Ascending aorta (tissue), 2 donors: ENCODE data around the gene ARHGAP20. TPM values are rescaled to one million over a fixed set of nuclear protein-coding genes. Genes with fewer than 3 reads are reported as not detected.

Source experiments
- DNase-seq, 2 donors: peaks; one replicate each; pipeline ENCODE4 v3.0.0-alpha.2; 2019; ENCODE audit warnings: low spot score in 2 of 2
- H3K27ac ChIP-seq, 2 donors: fragments of 200-600 bp; sonication (generic); one replicate each; pipeline ENCODE4 v1.5.1; 2016 to 2017; ENCODE audit warnings: mild to moderate bottlenecking in 1 of 2
- H3K27me3 ChIP-seq: fragments of 200-600 bp; sonication (generic); one replicate; pipeline ENCODE4 v1.5.1; 2017
- H3K36me3 ChIP-seq, 2 donors: fragments of 200-600 bp; sonication (generic); one replicate each; pipeline ENCODE4 v1.5.1; 2016
- H3K4me1 ChIP-seq, 2 donors: fragments of 200-600 bp; sonication (generic); one replicate each; pipeline ENCODE4 v1.5.1; 2016 to 2017; ENCODE audit warnings: mild to moderate bottlenecking in 1 of 2
- H3K4me3 ChIP-seq, 2 donors: fragments of 200-600 bp; sonication (generic); one replicate each; pipeline ENCODE4 v1.5.1; 2016 to 2017; ENCODE audit warnings: mild to moderate bottlenecking in 1 of 2
- H3K9me3 ChIP-seq, 2 donors: fragments of 200-600 bp; sonication (generic); one replicate each; pipeline ENCODE4 v1.5.1; 2016
- CTCF ChIP-seq, 3 experiments: fragments of 200-600 bp in 2 of 3; fragments of 450-650 bp in 1 of 3; sonication (generic) in 2 of 3; IDR thresholded peaks; one replicate each; pipeline ENCODE4 v1.5.1; 2016 to 2019; ENCODE audit warnings: antibody characterized with exemption in 3 of 3, mild to moderate bottlenecking in 1 of 3, moderate library complexity in 1 of 3
- intact Hi-C: fragments of 100-400 bp; cut with DNase I; formaldehyde crosslinking; loops from one replicate; pipeline ENCODE4 v1.15.1; 2023
- total RNA-seq: library from RNA; depleted of rRNA; stranded (reverse); fragments of >200 nt; gene quantifications from one replicate; pipeline ENCODE4 v1.1.0, GENCODE V29; 2016

Gene ARHGAP20
- total RNA-seq, 1 donor from 2014 or later = 4.9 TPM

GRCh38 chr11:110538154-110538553 lies 174.1 kb downstream of the ARHGAP20 start:
- Histone ChIP-seq H3K9me3 (no peaks in the 10 kb centered on the region), H3K36me3 (no peaks in the 10 kb centered on the region), H3K27me3 (no peaks in the 10 kb centered on the region), H3K27ac (no peak overlapping the region), H3K4me1 (no peaks in the 10 kb centered on the region), H3K4me3 (no peak overlapping the region)
- intact Hi-C loops = no loop called here
- no peak for TF ChIP-seq CTCF (IDR thresholded peaks at IDR 0.05)
- no peak for DNase-seq

GRCh38 chr11:110530900-110531741 lies 181.1 kb downstream of the ARHGAP20 start:
- no peaks in the 10 kb centered on the region for H3K27me3 ChIP-seq
- DNase-seq = no peak
- H3K4me3 ChIP-seq = no peak overlapping the region
- intact Hi-C loops = no loop called here
- H3K36me3 ChIP-seq = no peaks in the 10 kb centered on the region
- TF ChIP-seq CTCF (IDR thresholded peaks at IDR 0.05) = no peak
- no peaks in the 10 kb centered on the region for H3K4me1 ChIP-seq
- no peaks in the 10 kb centered on the region for H3K9me3 ChIP-seq
- no peak overlapping the region for H3K27ac ChIP-seq

GRCh38 chr11:110529043-110529442 lies 183.2 kb downstream of the ARHGAP20 start:
- intact Hi-C loops = no loop called here
- no peak overlapping the region for H3K27ac ChIP-seq
- H3K4me1 ChIP-seq = no peaks in the 10 kb centered on the region
- peak in 1 of 3 experiments; percentile 7 for TF ChIP-seq CTCF (IDR thresholded peaks at IDR 0.05)
- no peak for DNase-seq
- H3K27me3 ChIP-seq = no peaks in the 10 kb centered on the region
- H3K9me3 ChIP-seq = no peaks in the 10 kb centered on the region
- no peaks in the 10 kb centered on the region for H3K36me3 ChIP-seq
- no peak overlapping the region for H3K4me3 ChIP-seq

- DNase-seq = no peak
- TF ChIP-seq CTCF (IDR thresholded peaks at IDR 0.05) = no peak
- H3K36me3 ChIP-seq = no peaks in the 10 kb centered on the region
- H3K4me1 ChIP-seq = no peaks in the 10 kb centered on the region
- no peak overlapping the region for H3K27ac ChIP-seq
- intact Hi-C loops = no loop called here
- H3K4me3 ChIP-seq = no peak overlapping the region
- H3K27me3 ChIP-seq = no peaks in the 10 kb centered on the region
- H3K9me3 ChIP-seq = peaks cover 0 to 2% of the 10 kb centered on the region in 2 donors
Measured at GRCh38 chr11:110527146-110527545, 185.1 kb downstream of the ARHGAP20 start.
